GM19328 (cell line): ENCODE data around the gene DNAAF2.
"Not testable (repeated sequence)": the region's sequence is repeated elsewhere in the genome, so short reads cannot be mapped to it uniquely, and the experiment has no call there.

Source experiments
- ATAC-seq: cut with Tn5 transposase; IDR thresholded peaks from one replicate; pipeline ENCODE4 v1.9.1; 2021; ENCODE audit warnings: mild to moderate bottlenecking, moderate library complexity; ENCODE audit not compliant: unreplicated experiment

DNAAF2 gene, protein sequence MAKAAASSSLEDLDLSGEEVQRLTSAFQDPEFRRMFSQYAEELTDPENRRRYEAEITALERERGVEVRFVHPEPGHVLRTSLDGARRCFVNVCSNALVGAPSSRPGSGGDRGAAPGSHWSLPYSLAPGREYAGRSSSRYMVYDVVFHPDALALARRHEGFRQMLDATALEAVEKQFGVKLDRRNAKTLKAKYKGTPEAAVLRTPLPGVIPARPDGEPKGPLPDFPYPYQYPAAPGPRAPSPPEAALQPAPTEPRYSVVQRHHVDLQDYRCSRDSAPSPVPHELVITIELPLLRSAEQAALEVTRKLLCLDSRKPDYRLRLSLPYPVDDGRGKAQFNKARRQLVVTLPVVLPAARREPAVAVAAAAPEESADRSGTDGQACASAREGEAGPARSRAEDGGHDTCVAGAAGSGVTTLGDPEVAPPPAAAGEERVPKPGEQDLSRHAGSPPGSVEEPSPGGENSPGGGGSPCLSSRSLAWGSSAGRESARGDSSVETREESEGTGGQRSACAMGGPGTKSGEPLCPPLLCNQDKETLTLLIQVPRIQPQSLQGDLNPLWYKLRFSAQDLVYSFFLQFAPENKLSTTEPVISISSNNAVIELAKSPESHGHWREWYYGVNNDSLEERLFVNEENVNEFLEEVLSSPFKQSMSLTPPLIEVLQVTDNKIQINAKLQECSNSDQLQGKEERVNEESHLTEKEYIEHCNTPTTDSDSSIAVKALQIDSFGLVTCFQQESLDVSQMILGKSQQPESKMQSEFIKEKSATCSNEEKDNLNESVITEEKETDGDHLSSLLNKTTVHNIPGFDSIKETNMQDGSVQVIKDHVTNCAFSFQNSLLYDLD

DNA sequence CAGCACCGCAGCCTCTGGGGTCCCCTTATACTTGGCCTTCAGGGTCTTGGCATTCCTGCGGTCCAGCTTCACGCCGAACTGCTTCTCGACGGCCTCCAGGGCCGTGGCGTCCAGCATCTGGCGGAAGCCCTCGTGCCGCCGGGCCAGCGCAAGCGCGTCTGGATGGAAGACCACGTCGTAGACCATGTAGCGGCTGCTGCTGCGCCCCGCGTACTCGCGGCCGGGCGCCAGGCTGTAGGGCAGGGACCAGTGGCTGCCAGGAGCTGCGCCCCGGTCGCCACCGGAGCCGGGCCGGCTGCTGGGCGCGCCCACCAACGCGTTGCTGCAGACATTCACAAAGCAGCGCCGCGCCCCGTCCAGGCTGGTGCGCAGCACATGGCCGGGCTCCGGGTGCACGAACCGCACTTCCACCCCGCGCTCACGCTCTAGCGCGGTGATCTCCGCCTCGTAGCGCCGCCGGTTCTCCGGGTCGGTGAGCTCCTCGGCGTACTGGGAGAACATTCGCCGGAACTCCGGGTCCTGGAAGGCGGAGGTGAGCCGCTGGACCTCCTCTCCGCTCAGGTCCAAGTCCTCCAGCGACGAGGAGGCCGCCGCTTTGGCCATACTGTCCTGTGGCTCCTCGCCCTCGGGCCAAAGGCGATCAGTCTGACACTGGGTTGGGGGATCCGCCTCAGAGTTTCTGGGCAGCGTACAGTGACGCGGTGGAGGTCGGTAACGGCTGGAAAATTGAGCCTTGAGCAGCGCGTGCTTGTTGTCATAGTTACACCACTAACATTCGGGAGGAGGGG, at the start of gene DNAAF2:
TSS of gene DNAAF2 (minus strand) at position 698 of the 788 bp plus-strand sequence. CDS start at position 603, 95 bp downstream.
- peak; percentile 22 for ATAC-seq

DNA sequence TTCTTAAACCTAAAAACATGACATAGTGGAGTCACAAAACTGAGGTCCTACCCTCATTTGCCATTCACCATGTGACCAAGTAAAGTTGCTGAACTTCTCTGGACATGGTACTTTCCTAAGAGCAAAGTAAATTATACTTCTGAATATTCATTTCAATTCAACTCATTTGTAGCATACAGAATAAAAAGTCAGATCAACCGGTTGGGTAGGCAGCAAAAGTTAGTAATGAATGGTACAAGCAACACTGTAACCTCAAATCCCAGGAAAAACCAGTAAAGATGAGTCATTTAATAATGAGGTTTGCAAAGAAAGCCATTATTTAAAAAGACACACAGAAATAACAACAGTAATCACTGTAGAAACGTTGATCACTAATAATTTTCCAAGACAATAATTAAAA, 44.2 kb upstream of the DNAAF2 start:
- no peak for ATAC-seq

DNA sequence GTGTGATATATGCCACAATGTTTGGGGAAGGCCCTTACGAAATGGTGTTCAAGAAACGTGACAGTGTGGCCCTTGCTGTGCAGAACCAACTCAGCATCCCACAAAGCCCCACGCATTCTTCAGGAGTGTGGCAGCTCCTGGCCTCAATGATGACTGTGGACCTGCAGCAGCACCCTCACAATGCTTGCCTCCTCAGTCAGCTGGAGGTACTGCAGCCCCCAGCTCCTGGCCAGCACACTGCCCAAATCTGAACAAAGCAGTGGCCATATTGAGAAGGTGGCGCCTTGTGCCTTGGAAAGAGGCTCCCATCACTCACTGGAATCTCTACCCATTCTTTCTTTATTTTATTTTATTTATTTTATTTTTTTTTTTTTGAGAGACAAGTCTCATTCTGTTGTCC, 42.6 kb upstream of the DNAAF2 start:
- no peak for ATAC-seq

DNA sequence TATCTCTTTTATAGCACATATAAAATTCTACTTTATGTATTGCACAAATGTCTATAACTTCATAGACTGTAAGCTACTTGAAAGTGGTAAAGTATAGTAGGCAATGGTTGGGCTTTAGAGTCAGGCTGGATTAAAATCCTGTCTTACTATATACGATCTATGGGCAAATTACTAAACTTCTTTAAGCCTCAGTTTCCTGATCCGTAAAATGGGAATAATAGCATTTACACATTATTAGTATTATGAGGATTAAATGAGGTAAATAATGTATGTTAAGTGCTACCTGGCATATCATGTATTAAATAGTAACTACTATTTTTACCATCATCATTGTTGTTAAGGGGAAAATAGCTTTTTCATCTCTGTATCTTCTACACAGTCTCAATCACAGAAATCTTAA, 38.5 kb upstream of the DNAAF2 start:
- ATAC-seq = no peak

DNA sequence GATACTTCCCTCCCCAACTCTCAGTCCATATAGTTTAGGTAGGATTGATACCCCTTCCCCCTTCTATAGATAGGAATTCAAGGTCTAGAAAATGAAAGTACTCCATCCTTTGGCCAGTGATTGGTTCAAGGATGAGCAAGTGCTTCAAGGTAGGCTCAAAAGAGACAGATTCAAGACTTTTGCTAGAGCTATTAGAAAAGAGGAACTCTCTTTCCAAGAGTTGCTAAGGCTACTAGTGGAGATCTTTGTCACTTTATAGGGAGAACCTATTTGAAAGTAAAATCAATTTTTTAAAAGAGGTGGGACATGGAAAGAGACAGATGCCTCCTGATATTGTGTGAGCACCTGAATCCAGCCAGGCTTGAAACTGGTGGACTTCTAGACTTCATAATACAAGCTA, 35.4 kb upstream of the DNAAF2 start:
- no peak for ATAC-seq

DNA sequence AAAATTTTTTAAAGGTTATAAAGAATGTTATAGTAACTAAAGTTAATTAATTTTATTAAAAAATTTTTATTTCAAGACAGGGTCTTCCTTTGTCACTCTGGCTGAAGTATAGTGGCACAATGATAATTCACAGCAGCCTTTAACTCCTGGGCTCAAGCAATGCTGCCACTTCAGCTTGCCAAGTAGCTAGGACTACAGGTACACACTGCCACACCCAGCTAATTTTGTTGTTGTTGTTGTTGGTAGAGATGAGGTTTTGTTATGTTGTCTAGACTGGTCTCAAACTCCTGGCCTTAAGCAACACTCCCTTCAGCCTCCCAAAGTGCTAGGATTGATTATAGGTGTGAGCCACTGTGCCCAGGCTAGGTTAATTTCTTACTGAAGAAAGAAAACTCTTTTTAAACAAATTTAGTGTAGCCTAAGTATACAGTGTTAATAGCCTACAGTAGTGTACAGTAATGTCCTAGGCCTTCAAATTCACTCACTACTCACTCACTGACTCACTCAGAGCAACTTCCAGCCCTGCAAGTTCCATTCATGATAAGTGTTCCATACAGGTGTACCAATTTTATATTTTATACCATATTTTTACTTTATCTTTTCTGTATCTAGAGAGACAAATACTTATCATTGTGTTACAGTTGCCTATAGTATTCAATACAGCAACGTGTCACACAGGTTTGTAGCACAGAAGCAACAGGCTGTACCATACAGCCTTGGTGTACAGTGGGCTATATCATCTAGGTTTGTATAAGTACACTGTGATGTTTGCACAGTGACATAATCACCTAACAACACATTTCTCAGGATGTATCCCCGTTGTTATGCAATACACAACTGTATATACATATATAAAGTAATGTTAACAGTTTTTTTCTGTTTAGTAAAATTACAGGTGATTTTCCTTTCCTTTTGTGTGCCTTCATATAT, 24.7 kb upstream of the DNAAF2 start:
- no peak for ATAC-seq

DNA sequence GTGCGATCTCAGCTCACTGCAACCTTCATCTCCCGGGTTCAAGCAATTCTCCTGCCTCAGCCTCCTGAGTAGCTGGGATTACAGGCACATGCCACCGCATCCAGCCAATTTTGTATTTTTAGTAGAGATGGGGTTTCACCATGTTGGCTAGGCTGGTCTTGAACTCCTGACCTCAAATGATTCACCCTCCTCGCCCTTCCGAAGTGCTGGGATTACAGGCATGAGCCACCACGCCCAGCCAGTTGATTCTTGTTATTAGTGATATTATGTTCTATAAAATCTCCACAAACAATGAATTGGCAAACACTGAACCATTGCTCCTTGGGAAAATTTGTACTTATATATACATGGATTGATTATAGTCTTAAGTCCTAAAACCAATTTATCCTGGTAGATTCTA, 22.5 kb upstream of the DNAAF2 start:
- ATAC-seq = not testable (repeated sequence)

DNA sequence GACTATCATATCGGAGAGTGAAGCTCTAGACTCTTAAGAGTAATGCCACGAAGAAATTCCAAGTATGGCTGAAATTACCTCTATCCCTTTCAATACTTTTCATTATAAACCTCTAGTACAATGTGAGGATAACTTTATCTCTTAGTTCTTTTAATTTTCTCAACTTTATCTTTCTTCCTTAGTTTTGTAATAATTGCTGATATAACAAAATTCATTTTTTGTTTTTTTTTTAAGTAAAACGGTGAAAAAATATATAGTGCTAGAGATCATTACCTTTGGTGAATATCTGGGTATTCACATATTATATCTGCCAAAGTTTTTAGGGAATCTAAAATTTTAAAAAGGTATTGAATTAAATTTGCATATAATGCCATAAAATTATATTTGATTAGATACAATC, 19.5 kb upstream of the DNAAF2 start:
- ATAC-seq = no peak

DNA sequence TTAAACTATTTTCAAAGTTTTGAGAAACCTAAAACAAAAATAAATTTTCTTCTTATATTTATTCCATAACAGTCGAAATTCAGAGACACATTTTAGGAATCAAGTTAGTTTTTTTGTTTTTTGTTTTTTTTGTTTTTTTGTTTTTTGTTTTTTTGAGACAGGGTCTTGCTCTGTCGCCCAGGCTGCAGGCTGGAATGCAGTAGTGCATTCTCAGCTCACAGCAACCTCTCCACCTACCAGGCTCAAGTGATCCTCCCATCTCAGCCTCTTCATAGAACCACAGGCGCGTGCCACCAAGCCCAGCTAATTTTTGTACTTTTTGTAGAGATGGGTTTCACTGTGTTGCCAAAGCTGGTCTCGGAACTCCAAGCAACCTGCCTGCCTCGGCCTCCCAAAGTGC, 18.5 kb upstream of the DNAAF2 start:
- ATAC-seq = no peak

DNA sequence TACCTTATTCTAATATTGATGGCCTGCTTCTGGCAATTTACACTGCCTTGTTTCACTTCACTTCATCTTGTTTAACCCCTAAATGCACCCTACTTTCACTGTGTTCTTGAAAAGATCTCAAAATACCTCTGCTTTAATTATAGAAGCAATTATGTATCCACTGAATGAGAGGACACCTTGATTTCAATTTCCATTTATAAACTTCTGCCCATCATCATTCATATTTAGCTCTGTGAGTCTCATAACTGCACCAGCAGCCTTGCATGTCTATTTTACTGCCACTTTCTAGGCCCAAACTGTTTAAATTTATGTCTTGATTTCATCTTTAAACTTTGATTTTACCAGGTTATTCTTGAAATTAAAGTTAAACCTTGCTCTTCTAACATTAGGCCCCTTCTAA, 7.1 kb upstream of the DNAAF2 start:
- no peak for ATAC-seq

DNA sequence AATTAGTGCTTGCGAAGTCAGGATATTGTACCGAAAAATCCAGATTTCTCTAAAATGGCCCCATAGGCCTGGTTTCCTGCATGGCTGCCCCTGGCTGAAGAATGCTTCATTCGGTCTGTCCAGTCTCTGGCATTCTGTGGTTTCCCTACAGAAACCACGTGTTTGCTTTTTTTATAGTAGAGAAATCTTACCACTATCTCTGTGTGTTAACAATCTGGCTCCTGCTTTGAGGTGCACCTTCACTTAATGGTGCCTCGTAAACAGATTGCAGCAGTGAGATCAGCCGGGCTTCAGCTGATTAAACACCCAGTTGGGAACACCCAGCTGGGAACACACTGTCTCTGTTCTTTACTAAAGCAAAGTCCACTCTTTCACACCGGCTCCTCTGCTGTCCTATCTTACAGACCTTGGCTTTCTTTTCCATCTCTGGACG, 6.7 kb upstream of the DNAAF2 start:
- ATAC-seq = no peak

DNA sequence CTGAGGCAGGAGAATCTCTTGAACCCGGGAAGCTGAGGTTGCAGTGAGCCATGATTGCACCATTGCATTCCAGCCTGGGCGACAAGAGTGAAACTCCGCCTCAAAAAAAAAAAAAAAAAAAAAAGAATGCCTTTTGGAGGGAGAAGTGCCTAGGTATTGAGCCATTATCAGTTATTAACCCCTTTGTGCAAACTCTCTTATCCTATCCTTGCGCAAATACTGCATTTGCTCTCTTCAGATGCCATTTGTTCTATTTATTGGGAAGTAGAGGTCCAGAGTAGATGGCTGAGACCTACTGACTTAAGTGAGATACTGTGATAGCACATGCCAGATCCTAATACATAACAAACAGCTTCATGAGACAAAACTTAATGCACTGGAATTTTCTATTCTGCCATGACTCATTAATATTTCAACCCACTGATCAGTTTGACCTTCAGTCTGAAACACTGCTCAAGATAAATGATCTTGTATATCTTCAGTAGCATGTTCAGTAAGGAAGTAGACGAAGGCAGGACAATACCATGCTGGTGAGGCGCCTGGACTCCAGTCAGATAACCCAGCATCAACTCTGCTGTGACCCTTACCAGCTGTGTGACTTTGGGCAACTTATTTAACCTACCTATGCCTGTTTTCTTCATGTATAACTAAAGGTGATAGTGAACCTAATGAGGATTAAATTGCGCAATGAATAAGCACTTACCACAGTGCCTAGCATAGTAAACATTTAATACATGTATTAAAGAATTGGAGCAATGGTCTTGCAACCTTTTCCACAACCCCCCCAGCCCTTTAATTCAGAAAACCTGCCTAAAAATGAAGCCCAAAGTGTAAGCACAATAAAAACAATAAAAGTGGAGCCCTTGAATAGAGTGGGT, 5.7 kb upstream of the DNAAF2 start:
- ATAC-seq = no peak

DNA sequence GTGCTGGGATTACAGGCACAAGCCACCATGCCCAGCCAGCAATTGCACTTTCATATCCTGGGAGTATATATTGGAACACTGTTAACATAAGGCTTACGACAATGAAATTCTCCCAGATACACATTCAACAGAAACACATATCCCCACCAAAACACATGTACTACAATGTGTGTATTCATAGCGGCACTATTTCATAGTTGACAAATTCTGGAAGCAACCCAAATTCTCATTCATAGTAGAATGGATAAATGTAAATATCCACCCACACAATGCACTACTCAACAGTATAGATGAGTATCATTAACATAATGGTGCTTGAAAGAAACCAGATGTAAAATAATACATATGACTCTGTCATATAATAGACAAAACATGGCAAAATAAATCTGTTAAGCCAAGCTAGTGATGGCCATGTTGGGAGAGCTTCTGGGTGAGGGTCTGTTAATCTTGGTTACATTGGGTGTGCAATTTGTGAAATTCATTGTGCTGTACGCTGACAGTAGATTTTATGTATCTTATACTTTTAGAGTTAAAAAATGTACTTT, 2.6 kb upstream of the DNAAF2 start:
- no peak for ATAC-seq

DNA sequence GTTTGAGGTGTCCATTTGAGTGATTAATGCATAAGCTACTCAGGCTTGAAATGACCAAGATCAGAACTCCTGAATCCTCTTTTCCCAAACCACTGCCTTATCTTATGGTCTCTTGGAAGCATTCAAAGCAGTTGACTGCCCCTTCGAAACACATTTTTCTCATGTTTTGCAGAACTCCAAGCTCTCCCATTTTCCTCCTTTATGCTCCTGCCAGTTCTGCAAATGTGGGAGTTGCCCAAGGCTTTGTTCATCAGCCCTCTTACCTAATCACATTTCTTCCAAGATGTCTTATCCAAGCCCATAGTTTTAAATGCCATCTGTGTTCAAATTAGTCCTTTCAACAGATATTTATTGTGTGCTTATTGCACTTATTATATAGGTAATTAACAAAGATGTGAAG, 1.8 kb upstream of the DNAAF2 start:
- ATAC-seq = no peak

DNA sequence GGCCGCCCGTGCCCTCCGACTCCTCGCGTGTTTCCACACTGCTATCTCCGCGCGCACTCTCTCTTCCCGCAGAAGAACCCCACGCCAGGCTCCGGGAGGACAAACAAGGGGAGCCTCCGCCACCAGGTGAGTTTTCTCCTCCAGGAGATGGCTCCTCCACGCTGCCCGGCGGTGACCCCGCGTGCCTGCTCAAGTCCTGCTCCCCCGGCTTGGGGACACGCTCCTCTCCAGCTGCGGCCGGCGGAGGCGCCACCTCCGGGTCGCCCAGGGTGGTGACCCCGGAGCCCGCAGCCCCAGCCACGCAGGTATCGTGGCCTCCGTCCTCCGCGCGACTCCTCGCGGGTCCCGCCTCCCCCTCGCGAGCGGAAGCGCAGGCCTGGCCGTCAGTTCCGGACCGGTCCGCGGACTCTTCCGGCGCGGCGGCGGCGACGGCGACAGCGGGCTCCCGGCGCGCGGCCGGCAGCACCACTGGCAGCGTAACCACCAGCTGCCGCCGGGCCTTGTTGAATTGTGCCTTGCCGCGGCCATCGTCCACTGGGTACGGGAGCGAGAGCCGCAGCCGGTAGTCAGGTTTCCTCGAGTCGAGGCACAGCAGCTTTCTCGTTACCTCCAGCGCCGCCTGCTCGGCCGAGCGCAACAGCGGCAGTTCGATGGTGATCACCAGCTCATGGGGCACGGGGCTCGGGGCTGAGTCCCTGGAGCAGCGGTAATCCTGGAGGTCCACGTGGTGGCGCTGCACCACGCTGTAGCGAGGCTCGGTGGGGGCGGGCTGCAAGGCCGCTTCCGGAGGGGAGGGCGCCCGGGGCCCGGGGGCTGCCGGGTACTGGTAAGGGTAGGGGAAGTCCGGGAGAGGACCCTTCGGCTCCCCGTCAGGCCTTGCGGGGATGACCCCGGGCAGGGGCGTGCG, 1.2 kb downstream of the DNAAF2 start:
- peak; percentile 68 for ATAC-seq

DNA sequence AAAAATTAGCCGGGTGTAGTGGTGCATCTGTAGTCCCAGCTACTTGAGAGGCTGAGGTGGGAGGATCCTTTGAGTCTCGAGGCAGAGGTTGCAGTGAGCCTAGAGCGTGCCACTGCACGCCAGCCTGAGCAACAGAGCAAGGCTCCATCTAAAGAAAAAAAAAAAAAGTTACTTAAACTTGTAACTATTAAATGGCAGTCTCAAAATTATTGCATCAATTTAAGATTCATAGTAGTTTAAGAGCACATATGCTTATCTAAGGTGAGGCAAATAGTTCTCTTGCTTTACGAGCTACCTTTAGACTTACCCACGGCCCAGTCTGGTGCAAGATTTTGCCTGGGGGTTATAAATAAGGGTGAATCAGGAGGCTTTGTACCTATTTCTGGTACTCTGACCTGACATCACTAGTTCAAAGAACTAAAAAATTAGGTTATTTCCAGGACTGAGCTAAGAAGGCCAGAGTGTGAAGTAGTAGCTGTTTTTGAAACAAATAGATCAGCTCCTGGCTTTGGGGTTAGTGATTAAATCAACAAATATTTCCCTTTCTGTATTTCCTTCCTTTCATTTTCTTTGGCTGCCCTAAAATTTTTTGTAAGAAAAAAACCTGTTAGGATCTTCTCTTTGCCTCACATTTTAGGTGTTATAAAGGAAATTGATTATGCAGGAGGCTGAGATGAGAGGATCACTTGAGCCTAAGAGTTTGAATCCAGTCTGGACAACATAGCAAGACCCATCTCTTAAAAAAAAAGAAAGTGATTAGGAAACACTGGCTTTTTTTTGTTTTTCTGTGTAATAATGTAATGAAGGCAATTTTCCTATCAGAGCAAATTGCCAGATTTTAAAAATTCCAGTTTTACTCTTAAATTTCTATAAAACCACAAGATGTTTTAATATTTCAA, 10.9 kb downstream of the DNAAF2 start:
- ATAC-seq = no peak

DNA sequence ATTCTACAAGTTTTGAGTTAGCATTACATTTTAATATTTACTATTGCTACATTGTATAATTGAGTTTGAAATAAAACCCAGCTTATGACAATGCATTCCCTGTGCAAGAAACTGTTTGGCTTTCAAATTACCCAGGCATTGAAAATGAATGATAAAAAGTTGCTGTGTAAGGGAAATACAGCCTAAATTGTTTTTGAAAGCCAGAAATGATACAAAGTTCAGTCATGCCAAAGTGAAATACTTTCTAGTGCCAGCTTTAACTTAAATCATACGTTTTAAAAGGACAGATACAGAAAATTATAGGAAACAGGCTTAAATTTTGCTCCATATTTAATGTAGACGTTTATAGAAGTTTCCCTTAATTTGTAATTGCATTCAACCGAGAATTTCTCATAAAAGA, 11.7 kb downstream of the DNAAF2 start:
- no peak for ATAC-seq
